Hepatocyte (in vitro differentiated cells): ENCODE results near the gene CASP1.

Source experiments
- EZH2 ChIP-seq: fragments of 200-600 bp; sonication (generic); IDR thresholded peaks from 2 replicates; pipeline ENCODE4 v1.6.1; 2016; ENCODE audit warnings: antibody characterized with exemption, mild to moderate bottlenecking, borderline replicate concordance
- EZH2phosphoT487 ChIP-seq: fragments of 200-600 bp; sonication (generic); IDR thresholded peaks from one replicate; pipeline ENCODE4 v1.6.1; 2018; ENCODE audit warnings: antibody characterized with exemption, mild to moderate bottlenecking, low read depth, moderate library complexity; ENCODE audit not compliant: unreplicated experiment, severe bottlenecking
- TF ChIP-seq, protein P1 (sequence below): fragments of 200-600 bp; sonication (generic); IDR thresholded peaks from 2 replicates; pipeline ENCODE4 v1.5.1; 2016; ENCODE audit warnings: antibody characterized with exemption, mild to moderate bottlenecking; ENCODE audit not compliant: poor library complexity

DNA sequence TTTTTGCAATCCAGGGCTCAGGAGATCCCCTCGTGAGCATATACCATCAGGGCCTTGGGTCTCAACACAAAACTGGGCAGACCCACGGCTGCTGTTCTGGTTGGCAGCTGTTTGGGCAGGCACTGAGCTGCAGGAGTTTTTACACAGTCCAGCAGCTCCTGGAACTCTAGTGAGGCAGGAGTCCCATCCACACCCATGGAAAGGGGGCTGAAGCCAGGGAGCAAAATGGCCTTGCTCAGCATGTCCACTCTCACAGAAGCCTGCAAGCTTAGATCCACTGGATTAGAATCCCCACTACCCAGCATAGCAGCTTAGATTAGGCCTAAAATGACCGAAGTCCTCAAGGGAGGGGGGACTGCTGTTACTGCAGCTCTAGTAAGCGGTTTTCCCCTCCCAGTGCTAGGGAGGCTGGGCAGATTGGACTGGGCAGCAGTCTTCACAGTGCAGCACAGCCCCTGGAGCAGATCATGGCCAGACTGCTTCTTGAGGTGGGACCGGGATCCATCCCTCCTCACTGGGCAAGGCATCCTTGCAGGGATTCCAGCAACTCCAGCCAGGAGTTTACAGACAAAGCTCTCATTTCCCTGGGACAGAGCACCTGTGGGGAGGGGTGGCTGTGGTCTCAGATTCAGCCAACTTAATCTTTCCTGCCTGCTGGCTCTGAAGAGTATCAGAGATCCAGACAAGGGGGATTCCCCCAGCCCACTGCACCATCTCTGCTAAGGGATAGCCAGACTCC is 46.6 kb upstream of the CASP1 start:
- TF ChIP-seq, protein P1, sequence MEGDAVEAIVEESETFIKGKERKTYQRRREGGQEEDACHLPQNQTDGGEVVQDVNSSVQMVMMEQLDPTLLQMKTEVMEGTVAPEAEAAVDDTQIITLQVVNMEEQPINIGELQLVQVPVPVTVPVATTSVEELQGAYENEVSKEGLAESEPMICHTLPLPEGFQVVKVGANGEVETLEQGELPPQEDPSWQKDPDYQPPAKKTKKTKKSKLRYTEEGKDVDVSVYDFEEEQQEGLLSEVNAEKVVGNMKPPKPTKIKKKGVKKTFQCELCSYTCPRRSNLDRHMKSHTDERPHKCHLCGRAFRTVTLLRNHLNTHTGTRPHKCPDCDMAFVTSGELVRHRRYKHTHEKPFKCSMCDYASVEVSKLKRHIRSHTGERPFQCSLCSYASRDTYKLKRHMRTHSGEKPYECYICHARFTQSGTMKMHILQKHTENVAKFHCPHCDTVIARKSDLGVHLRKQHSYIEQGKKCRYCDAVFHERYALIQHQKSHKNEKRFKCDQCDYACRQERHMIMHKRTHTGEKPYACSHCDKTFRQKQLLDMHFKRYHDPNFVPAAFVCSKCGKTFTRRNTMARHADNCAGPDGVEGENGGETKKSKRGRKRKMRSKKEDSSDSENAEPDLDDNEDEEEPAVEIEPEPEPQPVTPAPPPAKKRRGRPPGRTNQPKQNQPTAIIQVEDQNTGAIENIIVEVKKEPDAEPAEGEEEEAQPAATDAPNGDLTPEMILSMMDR: no peak
- TF ChIP-seq EZH2phosphoT487 (no peak), EZH2 (no peak)
